HG03159 (cell line): Measurements from ENCODE around the gene CTDSP2.
"Not testable (repeated sequence)": the region's sequence is repeated elsewhere in the genome, so short reads cannot be mapped to it uniquely, and the experiment has no call there.

ENCODE experiments used
- ATAC-seq: cut with Tn5 transposase; IDR thresholded peaks from one replicate; pipeline ENCODE4 v1.9.1; 2021; ENCODE audit warnings: mild to moderate bottlenecking, moderate library complexity; ENCODE audit not compliant: unreplicated experiment

Gene CTDSP2

GRCh38 chr12:57783861-57784260, 62.7 kb downstream of the CTDSP2 start:
- no peak for ATAC-seq

- ATAC-seq: no peak
Observed at GRCh38 chr12:57783466-57783801, 63.1 kb downstream of the CTDSP2 start.

- ATAC-seq: peak; percentile 78
Observed at GRCh38 chr12:57782608-57783465, 63.7 kb downstream of the CTDSP2 start, which contains the start of gene TSFM. Gene TSFM (plus strand): TSS chr12:57782787. CDS start chr12:57782802, 15 bp downstream.

GRCh38 chr12:57782243-57782607, 64.3 kb downstream of the CTDSP2 start:
- ATAC-seq: peak; percentile 11

GRCh38 chr12:57781801-57782200, 64.7 kb downstream of the CTDSP2 start:
- no peak for ATAC-seq

GRCh38 chr12:57781244-57781643, 65.3 kb downstream of the CTDSP2 start:
- ATAC-seq: no peak

GRCh38 chr12:57780284-57780897, 66.1 kb downstream of the CTDSP2 start:
- ATAC-seq: no peak

- no peak for ATAC-seq
Observed at GRCh38 chr12:57779736-57780135, 66.8 kb downstream of the CTDSP2 start.

GRCh38 chr12:57777911-57778310, 68.6 kb downstream of the CTDSP2 start:
- ATAC-seq: no peak

- ATAC-seq: no peak
Observed at GRCh38 chr12:57777367-57777766, 69.2 kb downstream of the CTDSP2 start.

GRCh38 chr12:57776247-57776587, 70.3 kb downstream of the CTDSP2 start:
- ATAC-seq: no peak

GRCh38 chr12:57775563-57776246, 70.8 kb downstream of the CTDSP2 start:
- no peak for ATAC-seq

- ATAC-seq: no peak
Observed at GRCh38 chr12:57775044-57775443, 71.5 kb downstream of the CTDSP2 start.

- ATAC-seq: not testable (repeated sequence)
Observed at GRCh38 chr12:57774634-57775033, 71.9 kb downstream of the CTDSP2 start.

GRCh38 chr12:57772429-57773322, 73.9 kb downstream of the CTDSP2 start, which contains the start of gene EEF1AKMT3:
Gene EEF1AKMT3 (plus strand): TSS chr12:57772614. CDS start chr12:57772725, 111 bp downstream.
- ATAC-seq: peak; percentile 3

- ATAC-seq: peak; percentile 85
Observed at GRCh38 chr12:57771873-57772428, 74.6 kb downstream of the CTDSP2 start, which contains the start of gene METTL1. Gene METTL1 (minus strand): TSS chr12:57772105. CDS start chr12:57772083, 22 bp downstream.

DNA sequence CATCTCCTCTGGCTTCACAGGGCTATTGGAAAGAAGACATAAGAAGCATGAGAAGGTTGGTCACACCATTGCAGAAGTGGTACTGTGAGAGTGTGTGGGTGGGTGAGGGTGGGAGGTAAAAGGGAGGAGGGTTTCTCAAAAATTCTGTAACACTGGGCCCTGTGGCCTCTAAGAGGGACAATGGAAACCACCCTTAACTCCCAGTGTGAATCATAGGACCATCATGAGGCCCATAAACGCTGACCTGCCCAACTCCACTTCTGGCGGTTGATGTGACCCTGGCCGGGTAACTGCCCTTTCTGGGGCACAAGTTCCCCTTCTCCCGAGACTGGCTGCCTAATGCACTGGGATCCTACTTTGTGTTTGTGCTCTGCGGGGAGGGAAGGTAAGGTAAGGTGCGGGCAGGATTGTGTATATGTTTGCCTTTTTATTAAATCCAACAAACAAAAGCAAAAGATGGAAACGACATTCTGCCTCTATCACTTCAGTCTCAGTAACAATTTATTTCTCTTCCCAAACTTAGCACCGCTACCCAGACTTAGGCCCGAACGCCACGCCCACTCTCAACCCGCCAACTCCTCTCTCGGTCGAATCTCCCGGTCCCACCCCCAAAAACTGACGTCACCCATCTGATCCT, 75.2 kb downstream of the CTDSP2 start:
- peak; percentile 68 for ATAC-seq

- ATAC-seq: no peak
Observed at GRCh38 chr12:57770734-57771133, 75.8 kb downstream of the CTDSP2 start.
